HepG2 (cell line): Measurements from ENCODE around the gene LRRN4CL. TPM values are rescaled to one million over a fixed set of nuclear protein-coding genes. Genes with fewer than 3 reads are reported as not detected.

Source experiments
- BCL6 ChIP-seq: IDR thresholded peaks from 2 replicates; pipeline ENCODE4 v1.6.1; 2016; ENCODE audit warnings: missing genetic modification reagents, missing compliant biosample characterization
- GATA4 ChIP-seq: sonication (generic); IDR thresholded peaks from 2 replicates; pipeline ENCODE4 v1.6.1; 2016; ENCODE audit warnings: antibody characterized with exemption, low read depth, borderline replicate concordance
- HOXD1 ChIP-seq: sonication (generic); formaldehyde crosslinking; IDR thresholded peaks from 2 replicates; pipeline ENCODE4 v1.5.0; 2020; ENCODE audit warnings: missing genetic modification reagents
- IKZF4 ChIP-seq: sonication (generic); formaldehyde crosslinking; IDR thresholded peaks from 2 replicates; pipeline ENCODE4 v1.5.1; 2020; ENCODE audit warnings: borderline replicate concordance, mild to moderate bottlenecking, low read depth, missing genetic modification reagents; ENCODE audit errors: not compliant biosample characterization
- ISX ChIP-seq: sonication (generic); formaldehyde crosslinking; conservative IDR thresholded peaks from 2 replicates; pipeline ENCODE4 v1.5.0; 2020; ENCODE audit warnings: missing genetic modification reagents
- KDM2A ChIP-seq: sonication (generic); formaldehyde crosslinking; IDR thresholded peaks from 2 replicates; pipeline ENCODE4 v1.4.0; 2020; ENCODE audit warnings: low read depth, missing genetic modification reagents, borderline replicate concordance
- MATR3 ChIP-seq: sonication (generic); formaldehyde crosslinking; IDR thresholded peaks from 2 replicates; pipeline ENCODE4 v1.4.0; 2020; ENCODE audit warnings: missing genetic modification reagents
- SALL1 ChIP-seq: sonication (generic); formaldehyde crosslinking; IDR thresholded peaks from 2 replicates; pipeline ENCODE4 v1.8.0; 2022; ENCODE audit warnings: mild to moderate bottlenecking, missing genetic modification reagents
- SNRNP70 ChIP-seq: fragments of 200-400 bp; formaldehyde crosslinking; IDR thresholded peaks from 2 replicates; pipeline ENCODE4 v1.6.1; 2017; ENCODE audit warnings: mild to moderate bottlenecking, low read depth, low read length, moderate library complexity
- TOPORS ChIP-seq: sonication (generic); formaldehyde crosslinking; IDR thresholded peaks from 2 replicates; pipeline ENCODE4 v1.8.0; 2023; ENCODE audit warnings: mild to moderate bottlenecking, missing genetic modification reagents
- TP53 ChIP-seq: sonication (generic); formaldehyde crosslinking; conservative IDR thresholded peaks from 2 replicates; pipeline ENCODE4 v1.4.0; 2020; ENCODE audit warnings: missing genetic modification reagents
- ZBTB1 ChIP-seq: sonication (generic); formaldehyde crosslinking; IDR thresholded peaks from 2 replicates; pipeline ENCODE4 v1.4.0; 2020; ENCODE audit warnings: missing genetic modification reagents, borderline replicate concordance
- ZBTB3 ChIP-seq: sonication (generic); formaldehyde crosslinking; IDR thresholded peaks from 2 replicates; pipeline ENCODE4 v1.4.0; 2020; ENCODE audit warnings: low read depth, mild to moderate bottlenecking, moderate library complexity, missing genetic modification reagents, borderline replicate concordance
- ZKSCAN8 ChIP-seq: IDR thresholded peaks from 2 replicates; pipeline ENCODE4 v1.6.1; 2016; ENCODE audit warnings: borderline replicate concordance, missing genetic modification reagents, missing compliant biosample characterization
- ZNF136 ChIP-seq: sonication (generic); formaldehyde crosslinking; IDR thresholded peaks from 2 replicates; pipeline ENCODE4 v1.8.1; 2022; ENCODE audit warnings: low read depth, mild to moderate bottlenecking, moderate library complexity, missing genetic modification reagents
- ZNF160 ChIP-seq: sonication (generic); formaldehyde crosslinking; IDR thresholded peaks from 2 replicates; pipeline ENCODE4 v1.8.0; 2022; ENCODE audit warnings: mild to moderate bottlenecking, inconsistent platforms, missing genetic modification reagents
- ZNF232 ChIP-seq: sonication (generic); formaldehyde crosslinking; IDR thresholded peaks from 2 replicates; pipeline ENCODE4 v1.4.0; 2020; ENCODE audit warnings: missing genetic modification reagents, borderline replicate concordance
- ZNF343 ChIP-seq: sonication (generic); formaldehyde crosslinking; IDR thresholded peaks from 2 replicates; pipeline ENCODE4 v1.4.0; 2020; ENCODE audit warnings: mild to moderate bottlenecking, missing genetic modification reagents
- ZNF382 ChIP-seq: sonication (generic); formaldehyde crosslinking; IDR thresholded peaks from 2 replicates; pipeline ENCODE4 v1.5.0; 2020; ENCODE audit warnings: missing genetic modification reagents, mild to moderate bottlenecking, borderline replicate concordance
- ZNF549 ChIP-seq: sonication (generic); formaldehyde crosslinking; IDR thresholded peaks from 2 replicates; pipeline ENCODE4 v1.5.0; 2020; ENCODE audit warnings: missing genetic modification reagents
- ZNF577 ChIP-seq: sonication (generic); formaldehyde crosslinking; IDR thresholded peaks from 2 replicates; pipeline ENCODE4 v1.4.0; 2020; ENCODE audit warnings: mild to moderate bottlenecking, low read depth, missing genetic modification reagents, borderline replicate concordance
- ZNF644 ChIP-seq: IDR thresholded peaks from 2 replicates; pipeline ENCODE4 v1.6.1; 2016; ENCODE audit warnings: low read depth
- ZNF704 ChIP-seq: sonication (generic); formaldehyde crosslinking; IDR thresholded peaks from 2 replicates; pipeline ENCODE4 v1.8.1; 2023; ENCODE audit warnings: mild to moderate bottlenecking, inconsistent platforms, moderate library complexity, missing genetic modification reagents, borderline replicate concordance
- ZNF850 ChIP-seq: sonication (generic); formaldehyde crosslinking; conservative IDR thresholded peaks from 2 replicates; pipeline ENCODE4 v1.9.0; 2021; ENCODE audit warnings: mild to moderate bottlenecking, missing genetic modification reagents
- ZSCAN12 ChIP-seq: sonication (generic); formaldehyde crosslinking; IDR thresholded peaks from 2 replicates; pipeline ENCODE4 v1.9.0; 2021; ENCODE audit warnings: mild to moderate bottlenecking, missing genetic modification reagents
- ZSCAN9 ChIP-seq: IDR thresholded peaks from 2 replicates; pipeline ENCODE4 v1.6.1; 2016; ENCODE audit warnings: borderline replicate concordance
- polyA plus RNA-seq, 8 experiments: library from polyadenylated mRNA; depleted of rRNA in 3 of 8; stranded (reverse) in 7 of 8; unstranded in 1 of 8; fragments of >200 nt; fragmentation: Illumina TruSeq in 4 of 8; extraction: Trizol in 4 of 8; gene quantifications; 2 replicates each; pipeline versions ENCODE4 v1.2.1 to v1.2.3, GENCODE V29; 2011 to 2016; ENCODE audit warnings: low read depth in 4 of 8, missing spikeins in 1 of 8, mixed read lengths in 1 of 8; ENCODE audit not compliant: insufficient read depth in 1 of 8
- total RNA-seq, 5 experiments: library from RNA; depleted of rRNA; stranded (reverse); fragments of >200 nt; fragmentation: Illumina TruSeq; extraction: Trizol; gene quantifications; 2 replicates each; pipeline ENCODE4 v1.2.3, GENCODE V29; 2016; ENCODE audit warnings: low read depth in 1 of 5
- TF ChIP-seq, protein P1 (sequence below): sonication (generic); IDR thresholded peaks from 2 replicates; pipeline ENCODE4 v1.6.1; 2016; ENCODE audit warnings: low read depth, borderline replicate concordance
- TF ChIP-seq, protein P2 (sequence below): sonication (generic); formaldehyde crosslinking; IDR thresholded peaks from 2 replicates; pipeline ENCODE4 v1.5.0; 2020; ENCODE audit warnings: missing genetic modification reagents

The LRRN4CL gene
- total and polyA plus RNA-seq, 2 of the 13 experiments (the other 11 are each of a cell fraction or from before 2014, with no cell fraction given), result 0.11 TPM; not detected in 1

- TF ChIP-seq ZNF160 (CRISPR knock-in tag), result peak; percentile 29; the same call in 1 of the 2 replicates
- no peak for TF ChIP-seq ZSCAN12
- no peak; the same call in 1 of the 2 replicates for TF ChIP-seq ISX (CRISPR knock-in tag)
- TF ChIP-seq, protein P1, sequence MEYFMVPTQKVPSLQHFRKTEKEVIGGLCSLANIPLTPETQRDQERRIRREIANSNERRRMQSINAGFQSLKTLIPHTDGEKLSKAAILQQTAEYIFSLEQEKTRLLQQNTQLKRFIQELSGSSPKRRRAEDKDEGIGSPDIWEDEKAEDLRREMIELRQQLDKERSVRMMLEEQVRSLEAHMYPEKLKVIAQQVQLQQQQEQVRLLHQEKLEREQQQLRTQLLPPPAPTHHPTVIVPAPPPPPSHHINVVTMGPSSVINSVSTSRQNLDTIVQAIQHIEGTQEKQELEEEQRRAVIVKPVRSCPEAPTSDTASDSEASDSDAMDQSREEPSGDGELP, result 0 out of 2 replicates have a peak, but pooled peaks have one; percentile 23
- TF ChIP-seq ZNF704 (CRISPR knock-in tag), result peak; percentile 96; the same call in 1 of the 2 replicates
- TF ChIP-seq ZKSCAN8, result no peak
- TF ChIP-seq MATR3, result no peak
- peak; percentile 86 for TF ChIP-seq ZBTB3
- 0 out of 2 replicates have a peak, but pooled peaks have one; percentile 18 for TF ChIP-seq HOXD1
- TF ChIP-seq ZNF382 (CRISPR knock-in tag), result no peak
- TF ChIP-seq BCL6, result 0 out of 2 replicates have a peak, but pooled peaks have one; percentile 10
- TF ChIP-seq GATA4, result peak; percentile 94
- TF ChIP-seq ZNF549 (CRISPR knock-in tag), result 0 out of 2 replicates have a peak, but pooled peaks have one; percentile 9
- TF ChIP-seq TOPORS (CRISPR knock-in tag), result peak; percentile 74; the same call in 1 of the 2 replicates
- TF ChIP-seq TP53 (CRISPR knock-in tag), result 0 out of 2 replicates have a peak, but pooled peaks have one; percentile 57
- 0 out of 2 replicates have a peak, but pooled peaks have one; percentile 76 for TF ChIP-seq ZNF136 (CRISPR knock-in tag)
- TF ChIP-seq SNRNP70, result no peak
- 0 out of 2 replicates have a peak, but pooled peaks have one; percentile 6 for TF ChIP-seq ZBTB1 (CRISPR knock-in tag)
- TF ChIP-seq SALL1 (CRISPR knock-in tag), result peak; percentile 80
- no peak for TF ChIP-seq IKZF4 (CRISPR knock-in tag)
- no peak for TF ChIP-seq ZNF850
- TF ChIP-seq, protein P2, sequence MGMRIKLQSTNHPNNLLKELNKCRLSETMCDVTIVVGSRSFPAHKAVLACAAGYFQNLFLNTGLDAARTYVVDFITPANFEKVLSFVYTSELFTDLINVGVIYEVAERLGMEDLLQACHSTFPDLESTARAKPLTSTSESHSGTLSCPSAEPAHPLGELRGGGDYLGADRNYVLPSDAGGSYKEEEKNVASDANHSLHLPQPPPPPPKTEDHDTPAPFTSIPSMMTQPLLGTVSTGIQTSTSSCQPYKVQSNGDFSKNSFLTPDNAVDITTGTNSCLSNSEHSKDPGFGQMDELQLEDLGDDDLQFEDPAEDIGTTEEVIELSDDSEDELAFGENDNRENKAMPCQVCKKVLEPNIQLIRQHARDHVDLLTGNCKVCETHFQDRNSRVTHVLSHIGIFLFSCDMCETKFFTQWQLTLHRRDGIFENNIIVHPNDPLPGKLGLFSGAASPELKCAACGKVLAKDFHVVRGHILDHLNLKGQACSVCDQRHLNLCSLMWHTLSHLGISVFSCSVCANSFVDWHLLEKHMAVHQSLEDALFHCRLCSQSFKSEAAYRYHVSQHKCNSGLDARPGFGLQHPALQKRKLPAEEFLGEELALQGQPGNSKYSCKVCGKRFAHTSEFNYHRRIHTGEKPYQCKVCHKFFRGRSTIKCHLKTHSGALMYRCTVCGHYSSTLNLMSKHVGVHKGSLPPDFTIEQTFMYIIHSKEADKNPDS, result no peak
- peak; percentile 97 for TF ChIP-seq ZSCAN9 (CRISPR knock-in tag)
- 0 out of 2 replicates have a peak, but pooled peaks have one; percentile 54 for TF ChIP-seq ZNF343 (CRISPR knock-in tag)
- no peak for TF ChIP-seq ZNF644 (CRISPR knock-in tag)
- no peak for TF ChIP-seq ZNF577 (CRISPR knock-in tag)
- no peak for TF ChIP-seq ZNF232 (CRISPR knock-in tag)
- peak; percentile 98 for TF ChIP-seq KDM2A
Observed at GRCh38 chr11:62665075-62665598, 24.2 kb downstream of the LRRN4CL start, which contains the start of the genes C11orf98 and CSKMT (continued).
